ENCODE results near the gene FAM13B.
A peak's percentile ranks its signal among the peaks of the same experiment; 100 is the strongest.

DNA sequence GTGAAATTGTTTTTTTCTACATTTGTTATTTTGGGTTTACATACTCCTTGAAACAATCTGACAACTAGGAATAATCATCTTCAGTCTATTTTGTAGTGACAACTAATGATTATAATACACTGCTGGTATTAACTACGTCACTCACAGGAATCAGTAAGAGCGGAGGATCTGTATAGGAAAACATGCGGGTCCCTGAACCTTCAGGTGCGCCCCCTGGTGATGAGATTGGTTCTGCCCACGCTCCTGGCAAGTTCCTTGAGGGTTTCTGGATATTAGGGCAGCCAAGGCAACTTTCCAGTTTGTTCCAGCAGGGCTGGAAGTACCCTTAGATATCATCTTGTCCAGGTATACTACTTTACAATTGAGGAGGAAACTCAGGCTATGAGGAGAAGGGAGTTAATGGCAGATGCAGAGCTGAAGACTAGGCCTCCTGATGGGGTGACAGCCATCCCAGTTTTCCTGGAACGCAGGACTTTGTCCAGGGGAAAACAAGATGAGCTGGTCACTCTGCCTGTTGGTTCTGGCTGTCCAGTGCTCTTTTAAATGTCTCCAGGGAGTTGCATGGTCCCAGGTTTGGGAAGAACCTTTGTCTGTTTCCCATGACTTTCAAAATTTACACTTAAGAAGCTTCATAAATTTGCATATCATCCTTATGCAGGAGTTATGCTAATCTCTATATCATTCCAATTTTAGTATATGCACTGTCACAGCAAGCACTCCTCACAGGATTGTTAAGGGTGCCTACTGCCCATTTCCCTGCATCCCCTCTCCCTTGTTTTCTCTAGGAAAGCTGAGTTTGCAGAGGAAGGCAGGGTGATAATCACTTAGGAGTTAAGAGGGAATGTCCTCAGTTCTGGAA, 36.1 kb upstream of the FAM13B start:
- TF ChIP-seq, protein P1, sequence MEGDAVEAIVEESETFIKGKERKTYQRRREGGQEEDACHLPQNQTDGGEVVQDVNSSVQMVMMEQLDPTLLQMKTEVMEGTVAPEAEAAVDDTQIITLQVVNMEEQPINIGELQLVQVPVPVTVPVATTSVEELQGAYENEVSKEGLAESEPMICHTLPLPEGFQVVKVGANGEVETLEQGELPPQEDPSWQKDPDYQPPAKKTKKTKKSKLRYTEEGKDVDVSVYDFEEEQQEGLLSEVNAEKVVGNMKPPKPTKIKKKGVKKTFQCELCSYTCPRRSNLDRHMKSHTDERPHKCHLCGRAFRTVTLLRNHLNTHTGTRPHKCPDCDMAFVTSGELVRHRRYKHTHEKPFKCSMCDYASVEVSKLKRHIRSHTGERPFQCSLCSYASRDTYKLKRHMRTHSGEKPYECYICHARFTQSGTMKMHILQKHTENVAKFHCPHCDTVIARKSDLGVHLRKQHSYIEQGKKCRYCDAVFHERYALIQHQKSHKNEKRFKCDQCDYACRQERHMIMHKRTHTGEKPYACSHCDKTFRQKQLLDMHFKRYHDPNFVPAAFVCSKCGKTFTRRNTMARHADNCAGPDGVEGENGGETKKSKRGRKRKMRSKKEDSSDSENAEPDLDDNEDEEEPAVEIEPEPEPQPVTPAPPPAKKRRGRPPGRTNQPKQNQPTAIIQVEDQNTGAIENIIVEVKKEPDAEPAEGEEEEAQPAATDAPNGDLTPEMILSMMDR (IDR thresholded peaks at IDR 0.05), result peak; percentile 71 to 79 (median 76)
- no peak for TF ChIP-seq POLR2AphosphoS5 (IDR thresholded peaks at IDR 0.05)
- no peak for TF ChIP-seq POLR2A (IDR thresholded peaks at IDR 0.05)
- no peak for TF ChIP-seq EP300 (IDR thresholded peaks at IDR 0.05)
